ENCODE measurements around the gene ESPN. TPM values are rescaled to one million over a fixed set of nuclear protein-coding genes. Genes with fewer than 3 reads are reported as not detected.

Gene ESPN
- total RNA-seq, 2 experiments from 2014 or later = 0.08 to 0.23 TPM

- ChIA-PET CTCF (interaction anchor here (0.7 to 1.4 kb wide), 3 partner anchors 10 to 20 kb away, joined by 3 read pairs; no protein-coding TSS in a partner anchor), POLR2A (no interaction called here)
These were observed 45.8 kb downstream of the ESPN start for GRCh38 chr1:6470132-6471085.

- ChIA-PET CTCF (interaction anchor here (0.8 to 1.9 kb wide), 7 partner anchors 9 to 174 kb away, joined by 3 to 8 read pairs (median 3); no protein-coding TSS in a partner anchor), POLR2A (no interaction called here)
These were observed 46.8 kb downstream of the ESPN start for GRCh38 chr1:6471086-6471969.

GRCh38 chr1:6471970-6472368 is 47.4 kb downstream of the ESPN start:
- ChIA-PET POLR2A (interaction anchor here (0.7 kb wide), 1 partner anchor 287 kb away, joined by 4 read pairs; no protein-coding TSS in a partner anchor), CTCF (interaction anchor here (0.9 to 1.9 kb wide), 7 partner anchors 9 to 173 kb away, joined by 3 to 8 read pairs (median 3); no protein-coding TSS in a partner anchor)

- POLR2A ChIA-PET = interaction anchor here (0.7 kb wide), 1 partner anchor 288 kb away, joined by 4 read pairs; no protein-coding TSS in a partner anchor
- CTCF ChIA-PET = interaction anchor here (0.9 to 1.9 kb wide), 6 partner anchors 8 to 18 kb away, joined by 3 to 8 read pairs (median 4); no protein-coding TSS in a partner anchor
These were observed 47.8 kb downstream of the ESPN start for GRCh38 chr1:6472391-6472790.

- POLR2A ChIA-PET = no interaction called here
- CTCF ChIA-PET = interaction anchor here (0.6 to 1.9 kb wide), 6 partner anchors 7 to 69 kb away, joined by 3 to 8 read pairs (median 3); no protein-coding TSS in a partner anchor
These were observed 48.6 kb downstream of the ESPN start for GRCh38 chr1:6473156-6473555.

GRCh38 chr1:6473974-6474814 is 49.6 kb downstream of the ESPN start:
- ChIA-PET CTCF (interaction anchor here (1.0 to 1.1 kb wide), 2 partner anchors 28 to 70 kb away, joined by 3 read pairs; no protein-coding TSS in a partner anchor), POLR2A (no interaction called here)

- ChIA-PET POLR2A (no interaction called here), CTCF (interaction anchor here (0.6 kb wide), 1 partner anchor 10 kb away, joined by 3 read pairs; no protein-coding TSS in a partner anchor)
These were observed 50.3 kb downstream of the ESPN start for GRCh38 chr1:6474815-6475282.

GRCh38 chr1:6475381-6476133 is 51.0 kb downstream of the ESPN start:
- ChIA-PET POLR2A (no interaction called here), CTCF (interaction anchor here (0.6 to 3.1 kb wide), 7 partner anchors 9 to 261 kb away, joined by 3 to 10 read pairs (median 3); partner anchors contain the start of gene TNFRSF25)

GRCh38 chr1:6476483-6476882 is 51.9 kb downstream of the ESPN start:
- CTCF ChIA-PET = interaction anchor here (0.8 to 3.1 kb wide), 6 partner anchors 10 to 154 kb away, joined by 3 to 10 read pairs (median 3); partner anchors contain the start of gene TNFRSF25
- POLR2A ChIA-PET = no interaction called here

- ChIA-PET POLR2A (no interaction called here), CTCF (interaction anchor here (0.6 to 3.1 kb wide), 9 partner anchors 9 to 153 kb away, joined by 3 to 10 read pairs (median 4); partner anchors contain the start of gene TNFRSF25)
These were observed 52.7 kb downstream of the ESPN start for GRCh38 chr1:6477039-6477820.

- CTCF ChIA-PET = no interaction called here
- POLR2A ChIA-PET = no interaction called here
These were observed 57.2 kb downstream of the ESPN start for GRCh38 chr1:6481820-6482219.

GRCh38 chr1:6483017-6483760 is 58.6 kb downstream of the ESPN start:
- CTCF ChIA-PET = interaction anchor here (0.8 kb wide), 1 partner anchor 13 kb away, joined by 3 read pairs; no protein-coding TSS in a partner anchor
- POLR2A ChIA-PET = no interaction called here

- CTCF ChIA-PET = interaction anchor here (0.8 to 1.0 kb wide), 2 partner anchors 12 to 13 kb away, joined by 3 read pairs; no protein-coding TSS in a partner anchor
- POLR2A ChIA-PET = no interaction called here
These were observed 59.2 kb downstream of the ESPN start for GRCh38 chr1:6483761-6484117.

GRCh38 chr1:6484826-6485167 is 60.2 kb downstream of the ESPN start:
- ChIA-PET CTCF (interaction anchor here (1.0 to 1.9 kb wide), 3 partner anchors 13 to 30 kb away, joined by 3 to 4 read pairs (median 3); no protein-coding TSS in a partner anchor), POLR2A (no interaction called here)

- CTCF ChIA-PET = interaction anchor here (0.5 to 1.9 kb wide), 13 partner anchors 9 to 233 kb away, joined by 3 to 10 read pairs (median 3); no protein-coding TSS in a partner anchor
- POLR2A ChIA-PET = no interaction called here
These were observed 60.9 kb downstream of the ESPN start for GRCh38 chr1:6485168-6486101.
